H1 (cell line): ENCODE data around the gene EEF2K. TPM values are rescaled to one million over a fixed set of nuclear protein-coding genes. Genes with fewer than 3 reads are reported as not detected.

Experiments used
- CTCF ChIA-PET: fragments of 300-600 bp; sonication (Branson Sonifier 250); formaldehyde crosslinking; loops from one replicate; lab custom pipeline; 2021; ENCODE audit not compliant: partially characterized antibody; lab: Charles Lee
- POLR2A ChIA-PET: fragments of 300-600 bp; sonication (Branson Sonifier 250); formaldehyde crosslinking; loops from one replicate; lab custom pipeline; 2021; ENCODE audit warnings: inconsistent platforms; ENCODE audit not compliant: partially characterized antibody; lab: Charles Lee
- DNase-seq, 2 experiments: peaks; one replicate each; pipeline versions ENCODE4 v3.0.0 to v3.0.0-alpha.2; 2010 to 2022; ENCODE audit warnings: low spot score in 2 of 2, low read depth in 1 of 2, mixed read lengths in 1 of 2
- FAIRE-seq: peaks from 2 replicates; lab custom pipeline; 2011; peaks lifted over from hg19 to GRCh38; lab: Jason Lieb, UNC
- H2AFZ ChIP-seq: 2 replicates; pipeline ENCODE4 v1.8.1; 2012; ENCODE audit warnings: low read length, inconsistent platforms
- H2AK5ac ChIP-seq: 2 replicates; pipeline ENCODE4 v1.6.1; 2013; ENCODE audit warnings: low read depth, low read length
- H2BK120ac ChIP-seq: replicated peaks from 2 replicates; pipeline ENCODE3; 2013; ENCODE audit warnings: low read depth, low read length, inconsistent platforms
- H2BK12ac ChIP-seq: 2 replicates; pipeline ENCODE4 v1.6.1; 2013; ENCODE audit warnings: low read depth, low read length
- H2BK15ac ChIP-seq: 2 replicates; pipeline ENCODE4 v1.6.1; 2013; ENCODE audit warnings: low read length
- H2BK20ac ChIP-seq: 2 replicates; pipeline ENCODE4 v1.6.1; 2013; ENCODE audit warnings: low read length
- H2BK5ac ChIP-seq: 2 replicates; pipeline ENCODE4 v1.6.1; 2013; ENCODE audit warnings: low read depth, low read length
- H3K14ac ChIP-seq: 2 replicates; pipeline ENCODE4 v1.6.1; 2013; ENCODE audit warnings: inconsistent platforms; ENCODE audit not compliant: insufficient read length
- H3K18ac ChIP-seq: 2 replicates; pipeline ENCODE4 v1.6.1; 2013; ENCODE audit warnings: low read length; ENCODE audit errors: extremely low read depth
- H3K23ac ChIP-seq: 2 replicates; pipeline ENCODE4 v1.6.1; 2013; ENCODE audit warnings: inconsistent platforms; ENCODE audit not compliant: insufficient read length
- H3K23me2 ChIP-seq: 2 replicates; pipeline ENCODE4 v1.6.1; 2013; ENCODE audit warnings: low read depth, low read length
- H3K27ac ChIP-seq: 2 replicates; pipeline ENCODE4 v1.6.1; 2011; ENCODE audit warnings: low read depth, low read length, inconsistent platforms
- H3K27me3 ChIP-seq, 4 experiments: replicated peaks in 1 of 4; 1 replicate in 1 of 4; 2 replicates in 3 of 4; pipeline versions ENCODE4 v1.6.1 to v1.8.1; 2011 to 2013; ENCODE audit warnings: low read length in 3 of 4, mild to moderate bottlenecking in 3 of 4, inconsistent platforms in 2 of 4, mixed read lengths in 2 of 4, moderate library complexity in 1 of 4; ENCODE audit not compliant: control insufficient read depth in 3 of 4, insufficient read depth in 3 of 4; ENCODE audit errors: extremely low read depth in 1 of 4
- H3K36me3 ChIP-seq, 4 experiments: 2 replicates each; pipeline versions ENCODE4 v1.6.1 to v1.8.1; 2011 to 2013; ENCODE audit warnings: mild to moderate bottlenecking in 4 of 4, low read length in 3 of 4, moderate library complexity in 2 of 4, control low read depth in 1 of 4, inconsistent platforms in 1 of 4; ENCODE audit not compliant: insufficient read depth in 4 of 4, control insufficient read depth in 2 of 4
- H3K4ac ChIP-seq: replicated peaks from 2 replicates; pipeline ENCODE3; 2013; ENCODE audit warnings: low read length, low read depth, mixed read lengths, inconsistent platforms; ENCODE audit not compliant: insufficient read length
- H3K4me1 ChIP-seq, 4 experiments: replicated peaks in 1 of 4; 1 replicate in 1 of 4; 2 replicates in 3 of 4; pipeline versions ENCODE4 v1.6.1 to v1.8.1; 2011 to 2013; ENCODE audit warnings: low read length in 3 of 4, inconsistent platforms in 2 of 4, mixed read lengths in 1 of 4; ENCODE audit not compliant: insufficient read depth in 4 of 4, control insufficient read depth in 3 of 4
- H3K4me2 ChIP-seq, 2 experiments: 2 replicates each; pipeline versions ENCODE4 v1.6.1 to v1.8.1; 2011 to 2013; ENCODE audit warnings: low read depth in 2 of 2, low read length in 2 of 2, control low read depth in 1 of 2, inconsistent platforms in 1 of 2, mild to moderate bottlenecking in 1 of 2; ENCODE audit not compliant: insufficient read depth in 1 of 2
- H3K4me3 ChIP-seq, 4 experiments: fragments of 200-600, 300-600 bp in 1 of 4; sonication (generic), shearing (Covaris generic), sonication (Bioruptor Twin) in 1 of 4; 2 replicates each; pipeline versions ENCODE4 v1.5.1 to v1.8.1; 2011 to 2016; ENCODE audit warnings: low read length in 4 of 4, low read depth in 3 of 4, control low read depth in 2 of 4, inconsistent platforms in 2 of 4, mild to moderate bottlenecking in 2 of 4, mixed read lengths in 1 of 4, moderate library complexity in 1 of 4; ENCODE audit not compliant: insufficient read depth in 2 of 4; ENCODE audit errors: extremely low read depth in 1 of 4
- H3K56ac ChIP-seq: replicated peaks from 2 replicates; pipeline ENCODE3; 2013; ENCODE audit warnings: low read depth, mild to moderate bottlenecking, mixed read lengths, low read length, inconsistent platforms; ENCODE audit not compliant: insufficient read length
- H3K79me1 ChIP-seq: 2 replicates; pipeline ENCODE4 v1.6.1; 2013; ENCODE audit warnings: low read depth, low read length, control low read depth
- H3K79me2 ChIP-seq, 2 experiments: 2 replicates each; pipeline versions ENCODE4 v1.6.1 to v1.8.1; 2012 to 2013; ENCODE audit warnings: low read length in 2 of 2, mild to moderate bottlenecking in 2 of 2, inconsistent platforms in 1 of 2; ENCODE audit not compliant: insufficient read depth in 2 of 2, control insufficient read depth in 1 of 2
- H3K9ac ChIP-seq, 4 experiments: replicated peaks in 1 of 4; 1 replicate in 1 of 4; 2 replicates in 3 of 4; pipeline versions ENCODE4 v1.6.1 to v1.8.1; 2011 to 2013; ENCODE audit warnings: low read depth in 3 of 4, low read length in 3 of 4, control low read depth in 2 of 4, mild to moderate bottlenecking in 2 of 4, moderate library complexity in 2 of 4, inconsistent platforms in 1 of 4; ENCODE audit errors: extremely low read depth in 1 of 4
- H3K9me3 ChIP-seq, 2 experiments: 2 replicates each; pipeline versions ENCODE4 v1.6.1 to v1.8.1; 2012 to 2013; ENCODE audit warnings: mild to moderate bottlenecking in 2 of 2, moderate library complexity in 2 of 2, control low read depth in 1 of 2, inconsistent platforms in 1 of 2, low read depth in 1 of 2, low read length in 1 of 2, mixed read lengths in 1 of 2; ENCODE audit not compliant: insufficient read depth in 2 of 2
- H4K20me1 ChIP-seq, 2 experiments: replicated peaks in 1 of 2; 2 replicates each; pipeline versions ENCODE3 to v1.8.1; 2011 to 2013; ENCODE audit warnings: inconsistent platforms in 2 of 2, low read length in 2 of 2, mild to moderate bottlenecking in 1 of 2; ENCODE audit not compliant: insufficient read depth in 2 of 2, control insufficient read depth in 1 of 2
- H4K5ac ChIP-seq: 2 replicates; pipeline ENCODE4 v1.6.1; 2013; ENCODE audit warnings: low read length, low read depth, mixed read lengths, inconsistent platforms; ENCODE audit not compliant: insufficient read length
- H4K8ac ChIP-seq: 2 replicates; pipeline ENCODE4 v1.8.0; 2013; ENCODE audit warnings: mild to moderate bottlenecking, moderate library complexity, low read length, inconsistent platforms; ENCODE audit not compliant: insufficient read depth; ENCODE audit errors: extremely low read depth
- H4K91ac ChIP-seq: replicated peaks from 2 replicates; pipeline ENCODE3; 2013; ENCODE audit warnings: low read length, mixed read lengths, inconsistent platforms; ENCODE audit not compliant: insufficient read length
- CBX8 ChIP-seq: fragments of 300-800, 300-1000 bp; sonication (generic); IDR thresholded peaks from 2 replicates; pipeline ENCODE4 v1.7.1; 2016; ENCODE audit warnings: low read depth, low read length, borderline replicate concordance
- EZH2 ChIP-seq: fragments of 200-600 bp; sonication (generic); IDR thresholded peaks from 2 replicates; pipeline ENCODE4 v1.7.1; 2012; ENCODE audit warnings: low read depth, mild to moderate bottlenecking, moderate library complexity, low read length, inconsistent platforms; ENCODE audit not compliant: severe bottlenecking
- polyA plus RNA-seq, 7 experiments: library from polyadenylated mRNA; depleted of rRNA in 3 of 7; stranded (reverse) in 5 of 7; unstranded in 2 of 7; fragments of >200 nt in 5 of 7; fragments of 200-250 nt in 2 of 7; gene quantifications; 1 replicate in 5 of 7; 2 replicates in 1 of 7; 4 replicates in 1 of 7; pipeline versions ENCODE4 v1.2.1 to v1.2.3, GENCODE V29; 2011 to 2013; ENCODE audit warnings: missing spikeins in 2 of 7, mixed read lengths in 2 of 7
- total RNA-seq: library from RNA; stranded (reverse); fragmentation: NEBNext Ultra II Directional; extraction: Animal tissue kit (Norgen Biotek cat#: 25700); gene quantifications from 2 replicates; pipeline ENCODE4 v1.2.1, GENCODE V29; 2021

Gene EEF2K
- total and polyA plus RNA-seq, 2 of the 8 experiments (the other 6 are each of a cell fraction or from before 2014, with no cell fraction given): 14.9 to 30.2 TPM

GRCh38 chr16:22161401-22161800, 44.7 kb upstream of the EEF2K start:
- Histone ChIP-seq H3K27me3 (peaks cover 0 to 21% (median 14%) of the 10 kb centered on the region in 4 experiments; a peak in 6 of 7 replicates), H4K5ac (no peak overlapping the region), H3K4me1 (no peaks in the 10 kb centered on the region), H2AFZ (no peak overlapping the region), H4K20me1 (no peaks in the 10 kb centered on the region), H3K9me3 (no peaks in the 10 kb centered on the region), H4K91ac (no peak overlapping the region), H3K56ac (peak overlapping the region; percentile 43), H3K36me3 (no peaks in the 10 kb centered on the region), H2BK5ac (no peak overlapping the region), H3K18ac (no peak overlapping the region), H2BK15ac (no peak overlapping the region), H4K8ac (no peak overlapping the region), H3K9ac (no peak overlapping the region), H2BK12ac (no peak overlapping the region), H2BK20ac (no peak overlapping the region), H2BK120ac (no peak overlapping the region), H3K23ac (no peak overlapping the region), H3K4me3 (no peak overlapping the region), H3K4ac (no peak overlapping the region), H3K79me1 (no peaks in the 10 kb centered on the region), H3K14ac (no peak overlapping the region), H3K23me2 (peaks cover 11% of the 10 kb centered on the region; the same call in 1 of the 2 replicates), H3K27ac (no peak overlapping the region), H3K79me2 (no peaks in the 10 kb centered on the region), H3K4me2 (peak overlapping the region in 1 of 2 experiments; percentile 69; a peak in 1 of 4 replicates), H2AK5ac (no peak overlapping the region)
- no peak for FAIRE-seq
- ChIA-PET CTCF (interaction anchor here (0.6 to 4.3 kb wide), 6 partner anchors 19 to 139 kb away, joined by 3 to 32 read pairs (median 4); no protein-coding TSS in a partner anchor), POLR2A (interaction anchor here (2.1 kb wide), 1 partner anchor 20 kb away, joined by 5 read pairs; no protein-coding TSS in a partner anchor)
- TF ChIP-seq EZH2: no peak
- TF ChIP-seq CBX8: no peak
- no peak for DNase-seq
